ENCODE measurements around the gene SMIM36. TPM values are rescaled to one million over a fixed set of nuclear protein-coding genes. Genes with fewer than 3 reads are reported as not detected.

Gene SMIM36
- not detected for total RNA-seq

DNA sequence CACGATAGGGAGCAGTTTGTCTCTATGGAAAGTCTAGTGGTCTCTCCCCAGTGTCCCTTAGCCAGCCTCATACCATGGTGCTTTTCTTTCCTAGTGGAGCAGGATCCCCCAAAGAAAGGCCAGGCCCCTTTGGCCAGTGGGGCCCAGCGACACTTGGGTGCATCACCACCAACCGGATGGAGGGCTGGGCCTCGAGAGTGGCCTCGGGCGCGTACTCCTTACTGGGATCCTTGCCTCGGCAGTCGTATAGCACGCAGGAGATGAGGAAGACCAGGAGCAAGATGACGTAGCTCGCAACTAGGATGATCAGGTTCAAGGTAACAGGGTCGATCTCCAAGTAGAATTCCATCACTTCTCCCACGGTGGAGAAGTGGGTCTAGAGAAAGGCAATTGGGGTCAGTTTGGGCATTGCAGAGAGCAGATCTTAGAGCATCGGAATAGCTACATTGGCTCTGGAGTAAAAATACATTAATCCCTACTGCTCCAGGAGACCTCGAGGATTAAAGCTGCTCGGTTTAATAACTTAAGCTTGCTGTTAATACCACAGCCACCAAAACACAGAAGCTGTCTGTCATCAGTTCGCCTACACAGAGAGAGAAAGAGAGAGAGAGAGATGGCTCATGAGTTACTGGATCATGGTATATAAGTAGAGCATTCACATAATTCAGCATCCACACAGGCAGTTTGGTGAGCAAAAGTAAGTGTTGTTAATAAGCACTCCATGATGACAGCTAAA lies at the start of gene SMIM36:
SMIM36 (minus strand) TSS at position 467 of the 736 bp plus-strand sequence.
- Mint-ChIP-seq H3K9me3 (no peaks in the 10 kb centered on the region), H3K36me3 (ENCODE audit: insufficient read depth in 2 of 2) (no peaks in the 10 kb centered on the region), H3K4me3 (no peak within 1 kb of the TSS), H3K4me1 (ENCODE audit: low read depth) (no peaks in the 10 kb centered on the region), H3K27me3 (ENCODE audit: low read depth) (peaks cover 9% of the 10 kb centered on the region), H3K27ac (no peak within 1 kb of the TSS)
- no peak for DNase-seq
- no peak for ATAC-seq (replicated peaks in 1 of 2)

DNA sequence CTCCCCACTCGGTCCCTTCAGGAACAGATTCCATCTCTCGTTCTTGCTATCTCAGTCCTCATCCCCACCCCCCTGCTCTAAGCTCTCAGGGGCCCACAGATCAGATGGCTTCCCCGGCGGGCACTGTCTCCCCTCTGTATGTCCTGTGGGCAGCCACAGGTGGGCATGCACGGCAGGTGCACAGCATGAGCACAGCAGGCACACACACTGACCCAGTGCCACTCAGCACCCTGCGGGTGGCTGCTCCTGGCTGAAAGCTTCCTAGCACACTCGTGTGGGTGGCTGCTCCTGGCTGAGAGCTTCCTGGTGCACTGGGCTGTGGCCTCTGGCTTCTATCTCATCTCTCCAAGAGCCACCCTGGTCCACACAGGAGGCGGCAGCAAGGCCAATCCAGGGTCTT lies 44.5 kb upstream of the SMIM36 start:
- no peaks in the 10 kb centered on the region for H3K27me3 Mint-ChIP-seq (ENCODE audit: low read depth)
- DNase-seq, result no peak
- ATAC-seq (replicated peaks in 1 of 2), result no peak
- no peak overlapping the region for H3K4me3 Mint-ChIP-seq
- peaks cover 0 to 2% of the 10 kb centered on the region in 2 donors for H3K9me3 Mint-ChIP-seq
- H3K4me1 Mint-ChIP-seq (ENCODE audit: low read depth), result no peaks in the 10 kb centered on the region
- no peaks in the 10 kb centered on the region for H3K36me3 Mint-ChIP-seq (ENCODE audit: insufficient read depth in 2 of 2)
- H3K27ac Mint-ChIP-seq, result no peak overlapping the region

DNA sequence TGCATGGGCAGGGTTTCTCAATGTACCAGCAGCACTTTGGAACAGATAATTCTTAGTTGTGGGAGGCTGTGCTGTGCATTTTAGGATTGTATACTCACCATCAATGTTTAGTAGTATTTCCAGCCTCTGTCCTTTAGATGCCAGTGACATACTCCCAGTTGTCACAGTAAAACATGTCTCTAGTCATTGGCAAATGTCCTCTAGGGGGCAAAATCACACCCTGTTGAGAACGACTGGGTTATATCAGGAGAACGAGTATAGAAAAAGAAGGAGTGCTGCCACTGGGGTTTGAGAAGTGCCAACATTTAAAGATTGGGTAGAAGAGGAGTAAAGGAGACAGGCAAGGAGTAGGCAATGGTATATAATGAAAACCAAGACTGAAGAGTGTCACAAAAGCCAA lies 37.9 kb upstream of the SMIM36 start:
- H3K4me3 Mint-ChIP-seq, result no peak overlapping the region
- ATAC-seq (replicated peaks in 1 of 2) (no peak), DNase-seq (no peak)
- H3K9me3 Mint-ChIP-seq, result peaks cover 0 to 2% of the 10 kb centered on the region in 2 donors
- H3K36me3 Mint-ChIP-seq (ENCODE audit: insufficient read depth in 2 of 2), result peaks cover 0 to 10% of the 10 kb centered on the region in 2 donors
- H3K4me1 Mint-ChIP-seq (ENCODE audit: low read depth), result peaks cover 33% of the 10 kb centered on the region
- peaks cover 24% of the 10 kb centered on the region for H3K27me3 Mint-ChIP-seq (ENCODE audit: low read depth)
- H3K27ac Mint-ChIP-seq, result no peak overlapping the region

DNA sequence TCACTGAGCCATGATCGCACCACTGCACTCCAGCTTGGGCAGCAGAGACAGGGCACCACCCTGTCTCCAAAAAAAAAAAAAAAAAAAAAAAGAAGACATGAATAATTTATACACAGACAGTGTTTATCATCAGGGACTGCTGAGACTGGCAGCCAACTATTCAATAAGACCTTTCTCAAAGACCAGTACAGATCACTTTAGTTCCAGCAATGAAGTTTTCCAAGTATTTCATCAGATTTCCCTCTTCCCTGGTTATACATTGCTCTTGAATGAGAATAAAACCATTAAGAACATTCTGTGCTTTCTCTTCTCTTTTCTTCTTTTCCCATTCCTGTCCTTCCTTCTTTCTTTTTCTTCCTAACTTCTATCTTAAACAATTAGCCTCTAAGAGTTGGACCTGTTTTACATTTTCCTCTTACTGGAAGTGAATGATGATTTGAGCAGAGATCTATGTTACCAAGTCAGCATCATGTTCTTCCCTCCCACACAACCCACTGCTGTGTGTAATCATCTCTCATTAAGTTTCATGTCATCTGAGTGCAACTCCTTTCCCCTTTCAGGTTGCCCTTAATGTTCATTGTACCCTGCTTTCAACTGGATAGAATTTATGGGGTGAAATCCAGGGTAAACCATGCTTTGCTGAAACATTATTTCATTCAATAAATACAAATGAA lies 35.9 kb upstream of the SMIM36 start:
- peak overlapping the region; percentile 89 for H3K27ac Mint-ChIP-seq
- peaks cover 33% of the 10 kb centered on the region for H3K4me1 Mint-ChIP-seq (ENCODE audit: low read depth)
- peak; percentile 68 to 69 for ATAC-seq (replicated peaks in 1 of 2)
- H3K36me3 Mint-ChIP-seq (ENCODE audit: insufficient read depth in 2 of 2), result peaks cover 0 to 14% of the 10 kb centered on the region in 2 donors
- peaks cover 29% of the 10 kb centered on the region for H3K27me3 Mint-ChIP-seq (ENCODE audit: low read depth)
- peak; percentile 16 to 36 for DNase-seq
- H3K4me3 Mint-ChIP-seq, result peak overlapping the region; percentile 42 to 80
- peaks cover 0 to 4% of the 10 kb centered on the region in 2 donors for H3K9me3 Mint-ChIP-seq

DNA sequence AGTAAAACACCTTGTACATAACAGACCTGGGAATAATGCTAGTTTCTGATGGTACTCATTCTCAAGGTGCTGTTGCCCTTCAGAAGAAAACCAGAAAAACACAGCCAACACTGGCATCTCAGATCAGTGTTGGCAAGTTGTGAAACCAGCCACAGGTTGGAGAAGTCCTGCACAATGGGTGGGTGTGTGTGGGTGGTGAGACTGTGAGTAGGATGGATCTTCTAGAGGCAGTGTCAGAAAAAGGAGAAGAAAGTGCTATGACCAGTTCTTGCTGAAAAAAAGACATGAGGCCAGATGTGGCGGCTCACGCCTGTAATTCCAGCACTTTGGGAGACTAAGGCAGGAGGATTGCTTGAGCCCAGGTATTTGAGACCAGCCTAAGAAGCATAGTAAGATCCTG lies 35.2 kb upstream of the SMIM36 start:
- DNase-seq (peak; percentile 23 to 44), ATAC-seq (replicated peaks in 1 of 2) (peak; percentile 30 to 32)
- Mint-ChIP-seq H3K27ac (peak overlapping the region; percentile 86), H3K9me3 (peaks cover 0 to 4% of the 10 kb centered on the region in 2 donors), H3K36me3 (ENCODE audit: insufficient read depth in 2 of 2) (peaks cover 0 to 14% of the 10 kb centered on the region in 2 donors), H3K4me1 (ENCODE audit: low read depth) (peaks cover 33% of the 10 kb centered on the region), H3K27me3 (ENCODE audit: low read depth) (peaks cover 29% of the 10 kb centered on the region), H3K4me3 (peak overlapping the region; percentile 38 to 66)

DNA sequence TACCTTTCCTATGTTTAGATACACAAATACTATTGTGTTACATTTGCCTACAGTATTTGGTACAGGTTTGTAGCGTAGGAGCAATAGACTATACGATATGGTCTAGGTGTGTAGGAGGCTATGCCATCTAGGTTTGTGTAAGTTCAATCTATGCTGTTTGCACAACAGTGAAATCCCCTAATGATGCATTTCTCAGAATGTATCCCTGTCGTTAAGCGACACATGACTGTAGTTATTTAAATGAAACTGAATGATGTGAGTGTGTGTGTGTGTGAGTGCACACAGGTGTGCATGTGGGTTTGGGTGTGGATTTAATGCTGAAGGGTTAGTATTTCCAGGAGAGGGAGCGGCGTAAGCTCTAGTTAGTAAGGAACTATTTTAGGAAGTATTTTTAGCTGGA lies 34.6 kb upstream of the SMIM36 start:
- peaks cover 0 to 4% of the 10 kb centered on the region in 2 donors for H3K9me3 Mint-ChIP-seq
- peaks cover 29% of the 10 kb centered on the region for H3K27me3 Mint-ChIP-seq (ENCODE audit: low read depth)
- H3K4me1 Mint-ChIP-seq (ENCODE audit: low read depth), result peaks cover 33% of the 10 kb centered on the region
- peak overlapping the region; percentile 55 for H3K27ac Mint-ChIP-seq
- H3K36me3 Mint-ChIP-seq (ENCODE audit: insufficient read depth in 2 of 2), result peaks cover 0 to 14% of the 10 kb centered on the region in 2 donors
- ATAC-seq (replicated peaks in 1 of 2), result peak; percentile 74 to 79
- peak overlapping the region; percentile 3 to 66 for H3K4me3 Mint-ChIP-seq
- DNase-seq, result no peak

DNA sequence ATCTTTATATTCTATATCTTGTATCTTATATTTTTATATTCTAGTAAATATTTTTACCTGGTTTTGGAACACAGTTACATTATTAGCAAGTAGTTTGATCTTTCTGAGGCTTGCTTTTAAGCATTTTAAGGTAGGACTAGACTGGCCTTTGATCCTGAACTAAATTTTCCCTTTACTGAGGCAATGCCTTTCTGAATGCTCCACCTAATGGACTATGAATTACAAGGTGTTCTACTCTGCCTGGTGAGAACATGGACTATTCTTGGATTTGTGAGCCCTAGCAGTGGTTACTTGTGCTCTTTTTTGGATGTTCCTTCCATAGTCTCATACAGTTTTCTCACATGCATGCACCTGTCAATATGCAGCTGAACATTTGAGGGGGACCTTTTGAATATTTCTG lies 32.5 kb upstream of the SMIM36 start:
- no peak for DNase-seq

DNA sequence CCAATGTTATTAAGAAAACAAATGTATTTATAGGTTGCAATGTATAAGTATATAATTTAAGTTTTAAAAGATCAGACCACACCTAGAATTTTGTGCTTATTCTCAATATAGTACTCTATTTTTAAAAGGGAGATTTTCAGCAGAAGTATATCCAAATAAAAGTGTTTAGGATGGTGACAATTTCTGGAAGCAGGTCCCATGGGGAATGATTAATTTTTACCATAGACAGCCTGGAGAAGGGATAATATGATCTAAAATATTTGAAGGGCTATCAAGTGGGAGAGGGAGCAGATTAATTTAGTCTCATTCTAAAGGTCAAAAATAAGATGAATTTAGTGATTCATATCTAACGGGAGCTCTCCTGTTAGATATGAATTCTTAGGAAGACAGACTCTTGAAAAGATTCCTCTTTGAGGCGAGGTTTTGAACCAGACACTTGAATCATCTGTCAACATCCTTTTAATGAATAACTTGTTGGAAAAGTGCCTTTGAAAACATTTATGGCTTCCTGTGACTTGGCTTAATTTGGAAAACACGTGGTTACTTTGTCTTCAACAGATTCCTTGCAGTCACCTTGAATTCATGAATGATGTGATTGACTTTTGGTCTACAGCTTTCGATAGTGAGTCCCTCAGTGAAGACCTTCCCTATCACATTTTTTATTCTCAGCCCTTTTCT lies 29.3 kb upstream of the SMIM36 start:
- Mint-ChIP-seq H3K9me3 (peaks cover 0 to 2% of the 10 kb centered on the region in 2 donors), H3K27ac (no peak overlapping the region), H3K4me1 (ENCODE audit: low read depth) (peaks cover 3% of the 10 kb centered on the region), H3K4me3 (no peak overlapping the region), H3K27me3 (ENCODE audit: low read depth) (peaks cover 29% of the 10 kb centered on the region), H3K36me3 (ENCODE audit: insufficient read depth in 2 of 2) (peaks cover 0 to 5% of the 10 kb centered on the region in 2 donors)
- DNase-seq, result no peak
- ATAC-seq (replicated peaks in 1 of 2), result no peak

More for the DNA sequence above, 32.5 kb upstream of the SMIM36 start:
- Mint-ChIP-seq H3K4me1 (ENCODE audit: low read depth) (peaks cover 26% of the 10 kb centered on the region), H3K36me3 (ENCODE audit: insufficient read depth in 2 of 2) (peaks cover 0 to 13% of the 10 kb centered on the region in 2 donors), H3K4me3 (no peak overlapping the region), H3K27ac (no peak overlapping the region), H3K27me3 (ENCODE audit: low read depth) (peaks cover 30% of the 10 kb centered on the region), H3K9me3 (peaks cover 0 to 4% of the 10 kb centered on the region in 2 donors)
- no peak for ATAC-seq (replicated peaks in 1 of 2)

DNA sequence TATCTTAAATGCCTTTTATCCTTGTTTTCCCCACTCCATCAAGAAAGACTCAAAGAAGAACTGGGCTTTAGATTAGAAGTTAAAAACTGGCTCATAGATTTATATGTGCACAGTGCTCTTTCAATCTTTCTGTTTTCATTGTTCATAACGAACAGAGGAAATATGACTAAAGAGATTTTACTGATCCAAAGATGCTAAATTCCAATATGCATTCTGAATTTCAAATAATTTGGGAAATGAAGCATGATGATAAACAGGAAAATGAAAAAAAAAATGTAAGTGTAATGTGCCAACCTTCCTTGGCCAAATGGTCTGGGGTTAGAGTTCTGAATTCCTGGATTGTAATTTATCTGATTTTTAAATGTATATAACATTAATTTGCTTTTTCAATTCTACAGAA lies 25.0 kb upstream of the SMIM36 start:
- Mint-ChIP-seq H3K27me3 (ENCODE audit: low read depth) (peaks cover 30% of the 10 kb centered on the region), H3K36me3 (ENCODE audit: insufficient read depth in 2 of 2) (peaks cover 0 to 1% of the 10 kb centered on the region in 2 donors), H3K4me3 (no peak overlapping the region)

DNA sequence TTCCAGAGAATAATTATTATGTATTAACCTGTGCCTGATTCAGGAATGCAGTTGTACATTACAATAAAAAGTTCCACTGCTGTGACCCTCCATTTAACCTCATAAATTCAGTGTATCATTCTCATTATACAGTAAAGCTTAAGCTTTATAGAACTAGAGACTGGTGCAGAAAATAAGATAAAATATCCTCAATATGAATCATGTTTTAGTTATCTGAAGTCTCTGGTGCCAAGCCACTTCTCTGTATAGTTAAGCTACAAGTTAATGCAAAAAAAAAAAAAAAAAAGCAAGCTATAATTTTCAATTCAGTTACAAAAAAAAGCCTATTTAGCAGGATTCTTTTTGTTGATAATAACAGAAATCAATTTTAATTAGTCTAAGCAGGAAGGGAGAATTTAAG lies 22.4 kb upstream of the SMIM36 start:
- Mint-ChIP-seq H3K27ac (no peak overlapping the region), H3K9me3 (no peaks in the 10 kb centered on the region), H3K4me3 (no peak overlapping the region), H3K27me3 (ENCODE audit: low read depth) (peaks cover 14% of the 10 kb centered on the region), H3K36me3 (ENCODE audit: insufficient read depth in 2 of 2) (peaks cover 0 to 1% of the 10 kb centered on the region in 2 donors), H3K4me1 (ENCODE audit: low read depth) (no peaks in the 10 kb centered on the region)
- ATAC-seq (replicated peaks in 1 of 2) (no peak), DNase-seq (no peak)

More for the DNA sequence above, 25.0 kb upstream of the SMIM36 start:
- Mint-ChIP-seq H3K9me3 (no peaks in the 10 kb centered on the region), H3K4me1 (ENCODE audit: low read depth) (no peaks in the 10 kb centered on the region), H3K27ac (no peak overlapping the region)
- ATAC-seq (replicated peaks in 1 of 2) (no peak), DNase-seq (no peak)

DNA sequence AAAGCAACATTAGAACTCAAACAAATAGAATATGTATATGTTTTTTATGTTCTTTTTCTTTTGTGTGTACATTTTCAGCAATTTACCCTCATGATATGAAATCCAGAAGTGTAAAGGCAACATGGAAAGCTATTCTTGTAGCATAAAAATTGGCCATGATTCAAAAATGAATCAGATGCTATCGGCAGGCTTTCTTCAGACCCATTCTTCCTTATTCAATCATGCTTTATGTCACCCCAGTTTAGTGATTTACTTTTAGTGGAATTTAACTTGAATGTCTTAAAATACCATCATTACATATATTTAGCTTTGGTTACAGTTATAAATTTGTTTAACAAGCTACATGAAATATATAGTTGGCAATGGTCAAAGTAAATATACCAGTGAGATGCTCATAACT lies 21.4 kb upstream of the SMIM36 start:
- Mint-ChIP-seq H3K27ac (no peak overlapping the region), H3K36me3 (ENCODE audit: insufficient read depth in 2 of 2) (peaks cover 0 to 1% of the 10 kb centered on the region in 2 donors), H3K9me3 (no peaks in the 10 kb centered on the region), H3K27me3 (ENCODE audit: low read depth) (peaks cover 6% of the 10 kb centered on the region), H3K4me1 (ENCODE audit: low read depth) (no peaks in the 10 kb centered on the region), H3K4me3 (no peak overlapping the region)
- ATAC-seq (replicated peaks in 1 of 2) (no peak), DNase-seq (no peak)

DNA sequence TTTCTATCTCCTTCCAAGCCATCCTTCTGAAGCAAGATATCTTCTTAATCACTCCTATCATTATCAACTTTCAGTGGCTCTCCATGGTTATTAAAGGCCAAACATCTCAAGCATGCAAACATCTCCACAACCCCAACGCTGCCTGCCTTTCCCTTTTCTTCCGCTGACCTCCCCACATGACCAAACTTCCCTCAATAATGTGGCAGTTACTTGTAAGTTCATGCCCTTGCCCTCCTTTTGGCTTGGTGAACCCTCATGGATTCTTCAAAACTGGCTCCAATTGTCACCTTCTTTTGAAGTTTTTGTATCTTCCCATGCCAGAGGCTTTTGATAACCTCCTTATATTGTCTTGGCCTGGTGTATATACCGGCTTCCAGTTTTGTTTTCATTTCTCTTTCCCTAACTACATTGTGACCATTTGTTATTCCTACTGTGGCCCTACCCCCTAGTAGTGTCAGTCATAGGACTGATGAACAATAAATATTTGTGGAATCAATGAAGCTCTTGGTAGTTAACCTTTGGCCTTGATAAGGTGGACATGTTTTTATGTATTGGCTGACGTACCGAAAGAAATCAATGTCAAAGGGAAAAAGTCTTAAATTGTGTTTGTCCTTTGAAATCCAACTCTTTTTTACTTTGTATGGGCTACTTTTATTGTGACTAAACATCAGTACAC lies 19.9 kb upstream of the SMIM36 start:
- Mint-ChIP-seq H3K36me3 (ENCODE audit: insufficient read depth in 2 of 2) (peaks cover 0 to 1% of the 10 kb centered on the region in 2 donors), H3K9me3 (no peaks in the 10 kb centered on the region), H3K27me3 (ENCODE audit: low read depth) (peaks cover 6% of the 10 kb centered on the region), H3K4me3 (no peak overlapping the region), H3K27ac (no peak overlapping the region), H3K4me1 (ENCODE audit: low read depth) (no peaks in the 10 kb centered on the region)
- DNase-seq (no peak), ATAC-seq (replicated peaks in 1 of 2) (no peak)
